Measurements from ENCODE around the gene EPN2.

Gene EPN2

GRCh38 chr17:19290066-19290705 is 53.0 kb downstream of the EPN2 start:
- no peak for TF ChIP-seq EZH2phosphoT487 (conservative IDR thresholded peaks at IDR 0.05; ENCODE audit: low read length)
- Histone ChIP-seq H3K27ac (ENCODE audit: low read depth, low read length) (no peak overlapping the region), H3K9me2 (replicated peaks; ENCODE audit: insufficient read depth, low read length) (no peaks in the 10 kb centered on the region), H3K9me3 (ENCODE audit: insufficient read depth, low read length) (no peaks in the 10 kb centered on the region), H3F3A (ENCODE audit: insufficient read depth) (no peaks in the 10 kb centered on the region), H3K36me3 (ENCODE audit: low read length) (no peaks in the 10 kb centered on the region), H3K4me3 (ENCODE audit: insufficient read depth, low read length, poor library complexity, severe bottlenecking) (no peak overlapping the region), H3K27me3 (ENCODE audit: low read length) (no peaks in the 10 kb centered on the region), H3K4me2 (ENCODE audit: low read depth, low read length, poor library complexity, severe bottlenecking) (no peak overlapping the region), H4K20me1 (ENCODE audit: low read depth, low read length) (no peaks in the 10 kb centered on the region), H3K79me2 (ENCODE audit: insufficient read depth, low read length) (no peaks in the 10 kb centered on the region), H3K9ac (ENCODE audit: low read length) (no peak overlapping the region), H2AFZ (ENCODE audit: low read depth, low read length, severe bottlenecking) (no peak overlapping the region)

GRCh38 chr17:19291646-19292376 is 54.6 kb downstream of the EPN2 start:
- H4K20me1 ChIP-seq (ENCODE audit: low read depth, low read length), result no peaks in the 10 kb centered on the region
- H3K9me2 ChIP-seq (replicated peaks; ENCODE audit: insufficient read depth, low read length), result no peaks in the 10 kb centered on the region
- no peaks in the 10 kb centered on the region for H3K79me2 ChIP-seq (ENCODE audit: insufficient read depth, low read length)
- H3K36me3 ChIP-seq (ENCODE audit: low read length), result no peaks in the 10 kb centered on the region
- no peak overlapping the region for H3K4me3 ChIP-seq (ENCODE audit: insufficient read depth, low read length, poor library complexity, severe bottlenecking)
- H3K27me3 ChIP-seq (ENCODE audit: low read length), result no peaks in the 10 kb centered on the region
- H3K27ac ChIP-seq (ENCODE audit: low read depth, low read length), result no peak overlapping the region
- no peak overlapping the region for H3K4me2 ChIP-seq (ENCODE audit: low read depth, low read length, poor library complexity, severe bottlenecking)
- H3F3A ChIP-seq (ENCODE audit: insufficient read depth), result no peaks in the 10 kb centered on the region
- no peak for TF ChIP-seq EZH2phosphoT487 (conservative IDR thresholded peaks at IDR 0.05; ENCODE audit: low read length)
- no peak for TF ChIP-seq CTCF (IDR thresholded peaks at IDR 0.05; ENCODE audit: insufficient read depth, low read length, poor library complexity, severe bottlenecking)
- H2AFZ ChIP-seq (ENCODE audit: low read depth, low read length, severe bottlenecking), result no peak overlapping the region
- no peak overlapping the region for H3K9ac ChIP-seq (ENCODE audit: low read length)
- H3K9me3 ChIP-seq (ENCODE audit: insufficient read depth, low read length), result no peaks in the 10 kb centered on the region

GRCh38 chr17:19292377-19292711 is 55.2 kb downstream of the EPN2 start:
- Histone ChIP-seq H3K9ac (ENCODE audit: low read length) (no peak overlapping the region), H3K27me3 (ENCODE audit: low read length) (no peaks in the 10 kb centered on the region), H3K9me2 (replicated peaks; ENCODE audit: insufficient read depth, low read length) (no peaks in the 10 kb centered on the region), H3K9me3 (ENCODE audit: insufficient read depth, low read length) (no peaks in the 10 kb centered on the region), H4K20me1 (ENCODE audit: low read depth, low read length) (no peaks in the 10 kb centered on the region), H2AFZ (ENCODE audit: low read depth, low read length, severe bottlenecking) (no peak overlapping the region), H3K36me3 (ENCODE audit: low read length) (no peaks in the 10 kb centered on the region), H3F3A (ENCODE audit: insufficient read depth) (no peaks in the 10 kb centered on the region), H3K4me2 (ENCODE audit: low read depth, low read length, poor library complexity, severe bottlenecking) (no peak overlapping the region), H3K79me2 (ENCODE audit: insufficient read depth, low read length) (no peaks in the 10 kb centered on the region), H3K4me3 (ENCODE audit: insufficient read depth, low read length, poor library complexity, severe bottlenecking) (no peak overlapping the region), H3K27ac (ENCODE audit: low read depth, low read length) (no peak overlapping the region)
- TF ChIP-seq CTCF (IDR thresholded peaks at IDR 0.05; ENCODE audit: insufficient read depth, low read length, poor library complexity, severe bottlenecking) (no peak), EZH2phosphoT487 (conservative IDR thresholded peaks at IDR 0.05; ENCODE audit: low read length) (no peak)

- Histone ChIP-seq H3K9me3 (ENCODE audit: insufficient read depth, low read length) (no peaks in the 10 kb centered on the region), H3K79me2 (ENCODE audit: insufficient read depth, low read length) (no peaks in the 10 kb centered on the region), H3K27me3 (ENCODE audit: low read length) (no peaks in the 10 kb centered on the region), H3K9ac (ENCODE audit: low read length) (no peak overlapping the region), H4K20me1 (ENCODE audit: low read depth, low read length) (no peaks in the 10 kb centered on the region), H2AFZ (ENCODE audit: low read depth, low read length, severe bottlenecking) (no peak overlapping the region), H3K36me3 (ENCODE audit: low read length) (no peaks in the 10 kb centered on the region), H3K4me2 (ENCODE audit: low read depth, low read length, poor library complexity, severe bottlenecking) (no peak overlapping the region), H3K27ac (ENCODE audit: low read depth, low read length) (no peak overlapping the region), H3F3A (ENCODE audit: insufficient read depth) (no peaks in the 10 kb centered on the region), H3K4me3 (ENCODE audit: insufficient read depth, low read length, poor library complexity, severe bottlenecking) (no peak overlapping the region), H3K9me2 (replicated peaks; ENCODE audit: insufficient read depth, low read length) (no peaks in the 10 kb centered on the region)
- TF ChIP-seq EZH2phosphoT487 (conservative IDR thresholded peaks at IDR 0.05; ENCODE audit: low read length), result no peak
- TF ChIP-seq CTCF (IDR thresholded peaks at IDR 0.05; ENCODE audit: insufficient read depth, low read length, poor library complexity, severe bottlenecking), result no peak
Observed at GRCh38 chr17:19294443-19294842, 57.3 kb downstream of the EPN2 start.

Data from SU-DHL-6 (cell line).